ENCODE results near the gene DPYD.

- no peak for TF ChIP-seq POLR2A (IDR thresholded peaks at IDR 0.05; ENCODE audit: low read length)
- TF ChIP-seq GATA1 (IDR thresholded peaks at IDR 0.05; ENCODE audit: low read depth, low read length) = no peak
Observed at GRCh38 chr1:97505816-97506215, 415.0 kb downstream of the DPYD start.
